ENCODE data around the gene PITPNB.

Gene PITPNB

DNA sequence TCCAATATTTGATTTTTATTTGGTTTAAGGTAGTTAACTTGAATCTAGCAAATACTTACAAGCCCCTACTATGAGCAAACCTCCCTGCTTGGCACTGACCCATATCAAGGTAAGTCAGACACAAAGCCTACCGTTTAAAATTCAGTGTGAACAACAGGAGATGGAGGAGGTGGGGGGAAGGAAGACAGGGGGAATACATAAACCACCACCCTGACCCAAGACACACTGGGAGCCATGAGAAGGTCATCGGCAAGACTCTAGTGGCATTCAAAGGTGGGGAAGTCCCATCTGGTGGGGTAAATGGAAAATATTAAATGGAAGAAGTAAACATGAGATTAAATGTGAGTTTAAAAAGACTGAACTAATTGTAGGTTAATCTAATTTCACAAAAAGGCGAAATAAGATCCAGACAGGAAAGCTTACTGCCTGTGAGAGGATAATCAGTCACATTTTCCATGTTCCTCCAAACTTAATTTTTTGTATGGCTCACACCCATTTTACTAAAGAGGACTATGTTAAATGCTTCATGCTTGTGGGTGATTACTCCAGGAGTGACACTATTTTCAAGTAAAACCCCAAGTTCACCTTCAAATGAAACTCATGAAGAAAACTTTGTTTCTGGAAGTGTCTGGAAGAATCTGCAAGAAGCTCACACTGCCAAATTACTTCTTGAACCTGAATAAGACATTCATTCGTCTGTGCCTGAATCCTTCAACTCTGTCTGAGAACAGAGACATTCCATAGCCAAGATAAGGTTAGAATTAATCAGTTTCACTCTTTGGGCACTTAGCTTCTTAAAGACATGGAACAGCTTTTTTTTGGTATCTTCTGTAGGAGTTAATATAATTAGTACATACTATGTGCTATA is 51.7 kb downstream of the PITPNB start:
- Histone ChIP-seq H3K9me3 (ENCODE audit: insufficient read depth, low read depth, low read length) (no peaks in the 10 kb centered on the region), H3K4me3 (ENCODE audit: low read length) (no peak overlapping the region), H3K9ac (ENCODE audit: low read depth, low read length) (no peak overlapping the region), H3K4me1 (ENCODE audit: insufficient read depth, low read length) (peaks cover 9% of the 10 kb centered on the region; the same call in 1 of the 2 replicates), H3K27me3 (ENCODE audit: insufficient read depth, low read length) (no peaks in the 10 kb centered on the region), H3K27ac (ENCODE audit: low read length) (no peak overlapping the region), H3K36me3 (ENCODE audit: insufficient read depth, low read depth, low read length) (peaks cover 64% of the 10 kb centered on the region)

DNA sequence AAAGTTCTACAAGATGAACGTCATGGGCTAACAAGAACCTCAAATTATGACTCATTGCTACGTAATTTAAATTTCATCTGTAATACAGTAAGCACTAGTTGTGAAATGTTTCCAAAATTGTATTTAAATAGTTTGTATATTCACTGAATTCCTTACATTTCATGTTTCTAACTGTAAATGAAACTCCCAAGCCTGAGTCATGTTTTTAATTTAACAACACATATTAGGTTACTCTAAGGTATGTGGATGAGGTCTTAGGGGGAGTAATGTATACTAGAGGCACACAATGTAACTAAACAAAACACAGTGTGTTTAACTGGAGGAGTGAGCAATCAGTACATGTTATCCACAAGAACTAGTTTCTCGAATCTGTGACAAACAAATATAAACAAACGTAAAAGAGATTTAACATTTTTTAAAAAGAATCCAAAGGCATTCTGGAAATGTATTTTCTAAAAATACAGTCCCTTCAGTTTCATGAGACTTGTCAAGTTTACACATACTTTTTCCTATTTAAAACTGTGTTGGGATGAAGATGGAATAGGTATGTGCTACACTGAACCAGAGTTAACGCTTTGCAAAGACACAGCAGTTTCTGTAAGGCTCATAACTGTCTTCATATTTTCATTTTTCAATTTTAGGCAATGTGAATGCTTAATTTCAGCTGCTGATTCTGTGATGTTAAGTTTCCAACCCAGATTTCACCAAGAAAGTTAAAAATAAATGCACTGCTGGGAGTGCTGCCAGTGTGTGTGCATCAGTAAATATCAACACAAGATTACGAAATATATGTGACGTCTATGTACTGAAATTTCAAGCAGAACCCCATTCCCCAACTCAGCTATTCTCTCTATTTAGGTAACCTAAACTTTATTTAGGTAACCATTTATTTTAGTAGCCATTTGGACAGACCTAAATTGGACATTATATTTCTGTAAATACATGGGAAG is 52.6 kb downstream of the PITPNB start:
- H3K4me3 ChIP-seq (ENCODE audit: low read length), result no peak overlapping the region
- H3K27me3 ChIP-seq (ENCODE audit: insufficient read depth, low read length), result no peaks in the 10 kb centered on the region
- H3K4me1 ChIP-seq (ENCODE audit: insufficient read depth, low read length), result peaks cover 9% of the 10 kb centered on the region; the same call in 1 of the 2 replicates
- no peak overlapping the region for H3K27ac ChIP-seq (ENCODE audit: low read length)
- no peak overlapping the region for H3K9ac ChIP-seq (ENCODE audit: low read depth, low read length)
- H3K9me3 ChIP-seq (ENCODE audit: insufficient read depth, low read depth, low read length), result no peaks in the 10 kb centered on the region
- peaks cover 62% of the 10 kb centered on the region for H3K36me3 ChIP-seq (ENCODE audit: insufficient read depth, low read depth, low read length)

- peaks cover 58% of the 10 kb centered on the region for H3K36me3 ChIP-seq (ENCODE audit: insufficient read depth, low read depth, low read length)
- H3K27ac ChIP-seq (ENCODE audit: low read length), result no peak overlapping the region
- no peak overlapping the region for H3K9ac ChIP-seq (ENCODE audit: low read depth, low read length)
- H3K27me3 ChIP-seq (ENCODE audit: insufficient read depth, low read length), result no peaks in the 10 kb centered on the region
- H3K4me3 ChIP-seq (ENCODE audit: low read length), result no peak overlapping the region
- no peaks in the 10 kb centered on the region for H3K9me3 ChIP-seq (ENCODE audit: insufficient read depth, low read depth, low read length)
- H3K4me1 ChIP-seq (ENCODE audit: insufficient read depth, low read length), result peaks cover 9% of the 10 kb centered on the region; the same call in 1 of the 2 replicates
Observed at GRCh38 chr22:27865496-27865895, 53.6 kb downstream of the PITPNB start.

- no peak overlapping the region for H3K27ac ChIP-seq (ENCODE audit: low read length)
- no peak overlapping the region for H3K9ac ChIP-seq (ENCODE audit: low read depth, low read length)
- H3K4me1 ChIP-seq (ENCODE audit: insufficient read depth, low read length), result peaks cover 9% of the 10 kb centered on the region; the same call in 1 of the 2 replicates
- no peaks in the 10 kb centered on the region for H3K27me3 ChIP-seq (ENCODE audit: insufficient read depth, low read length)
- no peak overlapping the region for H3K4me3 ChIP-seq (ENCODE audit: low read length)
- H3K9me3 ChIP-seq (ENCODE audit: insufficient read depth, low read depth, low read length), result no peaks in the 10 kb centered on the region
- H3K36me3 ChIP-seq (ENCODE audit: insufficient read depth, low read depth, low read length), result peaks cover 59% of the 10 kb centered on the region
Observed at GRCh38 chr22:27863556-27863955, 55.5 kb downstream of the PITPNB start.

DNA sequence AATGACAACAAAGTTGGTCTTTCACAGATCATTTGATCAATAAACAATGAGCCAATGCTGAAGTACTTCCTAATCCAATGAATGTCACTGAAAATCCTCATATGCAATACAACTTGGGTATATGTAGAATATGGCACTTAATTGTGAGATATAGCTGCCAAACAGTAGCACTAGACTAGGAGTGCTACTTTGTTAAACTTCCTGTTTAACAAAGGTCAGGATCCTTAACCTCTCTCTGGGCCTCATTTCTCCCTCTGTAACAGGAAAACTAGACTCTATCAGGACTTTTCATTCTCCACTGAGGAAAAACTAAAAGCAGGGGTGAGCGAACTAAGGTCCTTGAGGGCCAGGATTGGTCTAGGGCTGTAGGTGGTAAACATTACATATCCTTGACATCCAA is 56.1 kb downstream of the PITPNB start:
- H3K4me1 ChIP-seq (ENCODE audit: insufficient read depth, low read length), result peaks cover 9% of the 10 kb centered on the region; the same call in 1 of the 2 replicates
- no peak overlapping the region for H3K9ac ChIP-seq (ENCODE audit: low read depth, low read length)
- no peak overlapping the region for H3K27ac ChIP-seq (ENCODE audit: low read length)
- H3K36me3 ChIP-seq (ENCODE audit: insufficient read depth, low read depth, low read length), result peaks cover 59% of the 10 kb centered on the region
- no peaks in the 10 kb centered on the region for H3K27me3 ChIP-seq (ENCODE audit: insufficient read depth, low read length)
- H3K4me3 ChIP-seq (ENCODE audit: low read length), result no peak overlapping the region
- no peaks in the 10 kb centered on the region for H3K9me3 ChIP-seq (ENCODE audit: insufficient read depth, low read depth, low read length)

- no peak overlapping the region for H3K9ac ChIP-seq (ENCODE audit: low read depth, low read length)
- no peak overlapping the region for H3K27ac ChIP-seq (ENCODE audit: low read length)
- peaks cover 76% of the 10 kb centered on the region for H3K36me3 ChIP-seq (ENCODE audit: insufficient read depth, low read depth, low read length)
- H3K9me3 ChIP-seq (ENCODE audit: insufficient read depth, low read depth, low read length), result no peaks in the 10 kb centered on the region
- no peaks in the 10 kb centered on the region for H3K27me3 ChIP-seq (ENCODE audit: insufficient read depth, low read length)
- no peak overlapping the region for H3K4me3 ChIP-seq (ENCODE audit: low read length)
- H3K4me1 ChIP-seq (ENCODE audit: insufficient read depth, low read length), result no peaks in the 10 kb centered on the region
Observed at GRCh38 chr22:27859336-27859735, 59.7 kb downstream of the PITPNB start.

GRCh38 chr22:27858626-27859025 is 60.4 kb downstream of the PITPNB start:
- H3K4me1 ChIP-seq (ENCODE audit: insufficient read depth, low read length), result no peaks in the 10 kb centered on the region
- H3K27me3 ChIP-seq (ENCODE audit: insufficient read depth, low read length), result no peaks in the 10 kb centered on the region
- H3K27ac ChIP-seq (ENCODE audit: low read length), result no peak overlapping the region
- peaks cover 81% of the 10 kb centered on the region for H3K36me3 ChIP-seq (ENCODE audit: insufficient read depth, low read depth, low read length)
- no peak overlapping the region for H3K9ac ChIP-seq (ENCODE audit: low read depth, low read length)
- H3K9me3 ChIP-seq (ENCODE audit: insufficient read depth, low read depth, low read length), result no peaks in the 10 kb centered on the region
- no peak overlapping the region for H3K4me3 ChIP-seq (ENCODE audit: low read length)

DNA sequence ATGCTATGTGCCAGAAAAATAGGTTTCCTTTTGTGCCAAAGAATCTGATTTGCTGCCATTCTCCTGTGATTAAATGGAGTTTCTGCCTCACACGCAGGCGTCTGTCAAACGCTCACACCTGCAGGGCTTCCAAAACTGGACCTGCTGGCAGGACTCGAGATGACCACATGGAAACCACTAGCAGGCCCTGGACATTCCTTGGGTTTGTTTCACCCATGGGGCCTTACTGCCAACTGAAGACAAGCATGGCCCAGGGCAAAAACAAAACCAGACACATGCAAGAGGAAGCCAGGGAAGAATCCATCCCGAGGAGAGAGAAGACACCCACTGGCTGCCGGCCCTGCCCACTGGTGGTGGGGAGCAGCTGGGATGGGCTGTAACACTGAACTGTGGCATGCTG is 61.6 kb downstream of the PITPNB start:
- Histone ChIP-seq H3K9me3 (ENCODE audit: insufficient read depth, low read depth, low read length) (no peaks in the 10 kb centered on the region), H3K36me3 (ENCODE audit: insufficient read depth, low read depth, low read length) (peaks cover 89% of the 10 kb centered on the region), H3K27ac (ENCODE audit: low read length) (no peak overlapping the region), H3K27me3 (ENCODE audit: insufficient read depth, low read length) (no peaks in the 10 kb centered on the region), H3K9ac (ENCODE audit: low read depth, low read length) (no peak overlapping the region), H3K4me1 (ENCODE audit: insufficient read depth, low read length) (no peaks in the 10 kb centered on the region), H3K4me3 (ENCODE audit: low read length) (no peak overlapping the region)

GRCh38 chr22:27856386-27856785 is 62.7 kb downstream of the PITPNB start:
- peaks cover under 1% of the 10 kb centered on the region; the same call in 1 of the 2 replicates for H3K4me1 ChIP-seq (ENCODE audit: insufficient read depth, low read length)
- H3K27me3 ChIP-seq (ENCODE audit: insufficient read depth, low read length), result no peaks in the 10 kb centered on the region
- no peaks in the 10 kb centered on the region for H3K9me3 ChIP-seq (ENCODE audit: insufficient read depth, low read depth, low read length)
- peaks cover 92% of the 10 kb centered on the region for H3K36me3 ChIP-seq (ENCODE audit: insufficient read depth, low read depth, low read length)
- no peak overlapping the region for H3K4me3 ChIP-seq (ENCODE audit: low read length)
- H3K9ac ChIP-seq (ENCODE audit: low read depth, low read length), result no peak overlapping the region
- H3K27ac ChIP-seq (ENCODE audit: low read length), result no peak overlapping the region

DNA sequence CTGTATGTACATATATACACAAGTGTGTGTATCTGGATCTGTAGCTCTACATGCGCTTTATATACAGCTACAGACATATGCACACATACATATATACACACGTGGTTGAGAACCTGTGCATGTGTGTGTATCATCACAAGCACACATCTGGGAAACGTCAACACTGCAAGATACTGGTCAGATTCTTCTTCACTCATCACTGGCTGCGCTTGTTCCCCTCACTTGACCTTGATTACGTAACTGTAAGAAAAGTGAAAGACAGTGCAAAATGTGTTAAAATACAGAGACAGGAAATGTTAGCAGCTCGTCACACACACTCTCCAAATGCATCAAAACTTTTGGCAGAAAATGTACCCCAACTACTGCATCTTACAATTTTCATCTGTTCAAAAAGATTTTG is 65.6 kb downstream of the PITPNB start:
- H3K9ac ChIP-seq (ENCODE audit: low read depth, low read length), result no peak overlapping the region
- no peaks in the 10 kb centered on the region for H3K9me3 ChIP-seq (ENCODE audit: insufficient read depth, low read depth, low read length)
- H3K36me3 ChIP-seq (ENCODE audit: insufficient read depth, low read depth, low read length), result peaks cover 85% of the 10 kb centered on the region
- no peaks in the 10 kb centered on the region for H3K27me3 ChIP-seq (ENCODE audit: insufficient read depth, low read length)
- peaks cover 16% of the 10 kb centered on the region; the same call in 1 of the 2 replicates for H3K4me1 ChIP-seq (ENCODE audit: insufficient read depth, low read length)
- no peak overlapping the region for H3K27ac ChIP-seq (ENCODE audit: low read length)
- H3K4me3 ChIP-seq (ENCODE audit: low read length), result no peak overlapping the region

DNA sequence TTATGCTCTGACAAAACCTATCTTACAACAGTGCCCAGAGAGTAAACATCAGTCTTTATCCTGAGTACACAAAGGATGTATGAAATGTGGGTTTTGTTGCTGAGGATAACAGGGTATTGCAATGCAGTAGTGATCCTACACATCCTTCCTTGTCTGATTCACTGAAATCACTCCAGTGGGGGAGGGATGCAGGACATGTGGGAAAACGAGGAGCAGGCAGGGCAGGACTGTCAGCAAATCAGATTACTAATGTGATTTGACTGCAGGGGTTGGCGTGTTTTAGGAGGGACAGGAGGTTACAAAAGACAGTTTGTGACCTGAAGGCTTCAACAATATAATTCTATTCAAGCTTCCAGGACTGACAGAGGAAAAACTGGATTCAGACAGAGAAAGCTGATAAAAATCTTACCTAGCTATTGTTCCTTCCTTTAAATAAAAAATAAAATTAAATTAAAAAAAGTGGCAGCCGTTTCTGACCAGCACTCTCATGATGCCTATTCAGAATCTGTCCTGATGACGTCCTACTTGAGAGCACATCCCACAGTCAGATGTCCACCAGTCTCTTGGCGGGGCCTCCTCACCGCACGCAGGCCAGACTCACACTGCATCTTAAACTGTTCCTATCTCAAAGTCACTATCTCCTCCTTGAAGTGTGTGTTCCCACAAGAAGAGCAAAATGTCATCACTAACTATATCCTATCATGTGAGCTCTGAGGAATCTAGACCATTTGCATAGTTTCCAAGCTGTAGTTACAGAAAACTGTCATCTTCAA is 66.9 kb downstream of the PITPNB start:
- Histone ChIP-seq H3K4me3 (ENCODE audit: low read length) (no peak overlapping the region), H3K4me1 (ENCODE audit: insufficient read depth, low read length) (peaks cover 16% of the 10 kb centered on the region; the same call in 1 of the 2 replicates), H3K27me3 (ENCODE audit: insufficient read depth, low read length) (no peaks in the 10 kb centered on the region), H3K9ac (ENCODE audit: low read depth, low read length) (0 out of 2 replicates have a peak overlapping the region, but pooled peaks have one; percentile 24), H3K36me3 (ENCODE audit: insufficient read depth, low read depth, low read length) (peaks cover 81% of the 10 kb centered on the region), H3K9me3 (ENCODE audit: insufficient read depth, low read depth, low read length) (no peaks in the 10 kb centered on the region), H3K27ac (ENCODE audit: low read length) (peak overlapping the region; percentile 16)

Measured in iPS-20b (cell line).